NCI-H1048 (cell line): ENCODE data around the gene MORC4.
"Not testable (repeated sequence)": the region's sequence is repeated elsewhere in the genome, so short reads cannot be mapped to it uniquely, and the experiment has no call there.

Experiments used
- DNase-seq: peaks from one replicate; lab custom pipeline; 2025; lab: John Stamatoyannopoulos, UW

Gene MORC4

DNA sequence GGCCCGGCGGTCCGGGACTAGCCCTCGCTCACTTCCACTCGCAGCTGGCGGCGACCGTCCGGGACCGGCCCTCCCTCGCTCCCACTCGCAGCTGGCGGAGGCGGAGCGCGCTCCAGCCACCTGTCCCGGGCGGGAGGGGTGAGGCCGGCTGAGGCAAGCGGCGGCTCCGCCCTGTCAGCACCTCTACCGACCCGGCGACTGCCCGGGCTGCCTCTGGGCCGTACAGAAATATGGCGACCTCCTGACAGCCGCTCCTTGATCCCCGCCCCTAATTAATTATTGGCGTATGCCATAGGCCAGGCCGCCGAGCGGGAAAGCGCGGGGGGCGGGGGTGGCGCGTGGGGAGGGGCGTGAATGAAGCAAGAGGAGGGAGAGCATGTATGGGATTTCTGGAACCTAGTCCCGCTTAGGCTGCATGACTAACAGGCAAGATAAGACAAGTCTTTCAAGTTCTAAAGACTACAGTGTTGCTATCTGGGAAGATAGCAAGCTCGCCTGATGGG is at the start of gene MORC4:
Gene MORC4, minus strand, starts transcription at position 200 of the 503 bp plus-strand sequence. CDS start 243 bp downstream, outside the sequence.
- peak; percentile 63 for DNase-seq

GRCh38 chrX:107047622-107048021 is 47.6 kb upstream of the MORC4 start:
- no peak for DNase-seq

DNA sequence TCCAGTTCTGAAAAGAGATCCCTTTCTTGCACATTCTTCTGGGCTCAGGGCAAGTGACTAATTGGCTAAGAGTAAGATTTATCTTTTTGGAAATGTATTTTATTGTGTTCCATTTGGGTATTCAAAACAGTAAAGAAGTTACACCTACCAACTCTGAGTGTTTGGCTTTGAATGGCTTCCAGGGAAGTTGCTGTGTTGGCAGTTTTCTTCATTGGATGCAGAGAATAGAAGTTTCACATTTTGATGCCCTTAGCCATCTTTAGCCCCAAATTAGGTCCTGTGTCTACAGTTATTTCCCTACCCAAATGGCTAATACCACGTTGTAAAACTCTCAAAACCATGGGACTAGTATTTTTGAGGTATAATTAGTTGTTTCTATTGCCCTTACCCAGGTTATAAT is 29.7 kb upstream of the MORC4 start:
- DNase-seq = no peak

- DNase-seq = no peak
Measured at GRCh38 chrX:107025545-107025944, 25.5 kb upstream of the MORC4 start.

DNA sequence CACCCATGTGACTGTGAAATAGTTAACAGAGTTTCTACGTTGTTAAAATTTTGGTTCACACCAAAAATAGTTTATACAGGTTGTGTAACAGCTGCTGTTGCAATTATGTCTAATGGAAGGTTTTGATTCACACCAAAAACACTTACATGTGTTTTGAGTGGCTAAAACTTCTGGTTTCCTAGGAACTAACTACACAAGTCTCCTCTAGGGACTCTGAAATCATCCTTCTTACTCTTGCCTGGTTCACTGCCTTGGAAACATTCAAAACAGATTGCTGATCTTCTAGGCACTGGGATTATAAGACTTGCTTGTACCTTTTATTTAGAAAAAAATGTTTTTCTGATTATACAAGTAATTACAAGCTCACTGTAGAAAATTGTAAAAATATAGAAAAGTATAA is 14.9 kb upstream of the MORC4 start:
- DNase-seq = no peak

DNA sequence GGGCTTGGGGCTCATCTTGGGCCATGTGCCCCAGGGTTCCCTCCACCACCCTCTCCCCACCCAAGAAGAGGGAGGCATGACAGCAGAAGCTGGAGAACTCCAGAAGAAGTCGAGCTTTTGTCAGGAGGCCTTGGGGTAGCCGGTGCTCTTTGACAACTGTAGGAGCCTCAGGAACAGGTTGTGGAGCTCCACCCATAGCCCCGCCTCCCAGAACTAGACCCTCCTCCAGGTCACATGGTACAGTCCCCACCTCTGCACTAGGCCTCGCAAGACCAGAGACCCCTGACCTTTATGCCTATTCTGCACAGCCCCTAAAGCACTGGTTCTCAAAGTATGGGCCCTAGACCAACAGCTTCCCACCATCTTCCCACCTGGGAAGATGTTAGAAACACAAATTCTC is 8.0 kb upstream of the MORC4 start:
- no peak for DNase-seq

- no peak for DNase-seq
Measured at GRCh38 chrX:106999002-106999975, 723 bp downstream of the MORC4 start.

GRCh38 chrX:106997611-106998010 is 2.4 kb downstream of the MORC4 start:
- no peak for DNase-seq

- DNase-seq = no peak
Measured at GRCh38 chrX:106995678-106996077, 4.3 kb downstream of the MORC4 start.

DNA sequence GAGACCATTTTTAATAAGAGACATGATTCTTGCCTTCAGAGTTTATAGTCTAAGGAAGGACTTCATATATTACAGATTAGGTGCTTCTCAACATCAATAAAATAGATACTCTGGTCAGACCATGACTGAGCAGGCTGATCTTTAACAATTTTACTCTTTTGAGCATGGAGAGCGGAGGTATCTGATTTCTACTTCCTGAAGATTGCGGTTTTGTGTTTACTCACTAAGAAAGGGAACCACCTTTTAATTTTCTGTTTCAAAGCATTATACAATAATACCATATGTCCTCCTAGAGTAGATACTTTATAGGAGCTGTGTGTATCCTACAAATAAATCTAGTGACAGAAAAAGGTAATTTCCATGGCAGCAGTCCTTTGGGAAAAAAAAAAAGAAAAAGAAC is 12.5 kb downstream of the MORC4 start:
- no peak for DNase-seq

DNA sequence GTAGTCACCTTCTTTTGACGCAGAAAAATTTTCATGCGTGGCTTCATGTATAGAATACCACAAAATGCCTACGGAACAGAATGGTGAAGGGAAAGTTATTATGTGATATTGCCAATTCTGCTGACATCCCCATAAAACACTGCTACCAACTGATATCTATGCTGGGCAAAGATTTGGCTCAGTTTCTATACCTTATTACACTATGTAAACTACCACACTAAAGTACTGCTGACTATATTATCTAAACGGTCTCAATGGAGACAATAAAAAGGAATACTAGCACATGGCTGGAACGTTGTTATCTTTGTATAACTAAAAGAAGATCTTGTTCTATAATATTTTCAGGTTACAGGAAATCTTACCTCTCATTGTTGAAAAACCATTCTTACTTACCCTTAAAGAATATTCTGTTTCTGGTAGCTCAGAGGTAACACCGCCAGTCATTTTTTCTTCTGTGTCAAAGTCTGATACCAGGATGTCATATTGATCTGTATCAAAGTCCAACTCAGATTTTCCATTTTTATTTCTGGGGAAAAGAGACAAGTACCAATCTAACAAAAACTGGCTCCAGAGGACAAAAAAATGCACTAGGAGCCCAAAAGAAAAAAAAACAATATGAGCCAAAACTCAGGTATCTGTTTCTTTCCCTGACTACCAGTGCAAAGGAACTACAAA is 18.9 kb downstream of the MORC4 start:
- no peak for DNase-seq

DNA sequence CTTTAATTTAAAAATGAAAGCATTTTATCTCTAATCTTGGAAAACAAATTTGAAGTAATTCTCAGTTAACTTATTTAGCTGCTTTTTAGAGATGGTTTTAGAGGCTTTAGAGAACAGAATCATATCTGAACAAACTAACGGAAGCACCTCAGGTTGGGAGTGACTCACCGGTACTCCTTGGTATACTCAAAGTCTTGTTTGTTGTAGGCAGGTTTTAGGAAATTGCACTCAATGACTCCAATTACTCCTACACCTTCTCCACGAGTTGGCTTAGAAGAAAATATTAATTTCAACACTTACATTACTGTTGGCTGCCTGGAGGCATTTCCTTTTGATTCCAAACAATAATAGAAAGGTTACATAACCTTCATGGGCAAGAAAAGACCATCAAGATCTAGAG is 23.6 kb downstream of the MORC4 start:
- DNase-seq = no peak

GRCh38 chrX:106973433-106974149 is 26.4 kb downstream of the MORC4 start:
- no peak for DNase-seq

DNA sequence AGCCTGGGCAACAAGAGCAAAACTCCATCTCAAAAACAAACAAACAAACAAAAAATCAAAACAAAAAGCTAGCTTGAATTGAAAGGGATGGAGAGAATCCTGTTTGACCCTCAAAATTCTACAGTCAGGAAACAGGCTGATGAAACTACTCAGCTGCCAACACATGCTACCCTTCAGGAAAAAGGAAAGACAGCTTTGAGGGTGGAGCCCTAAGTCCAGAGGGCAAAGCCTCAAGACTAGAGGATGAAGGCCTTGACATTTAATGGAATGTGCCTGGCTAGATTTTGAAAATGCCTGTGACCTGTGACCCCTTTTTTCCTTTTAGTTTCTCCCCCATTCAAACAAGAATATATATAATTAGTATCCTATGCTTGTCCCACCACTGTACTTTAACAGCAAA is 27.1 kb downstream of the MORC4 start:
- no peak for DNase-seq

- DNase-seq = not testable (repeated sequence)
Measured at GRCh38 chrX:106966547-106966946, 33.5 kb downstream of the MORC4 start.

- DNase-seq = no peak
Measured at GRCh38 chrX:106964290-106964689, 35.7 kb downstream of the MORC4 start.

GRCh38 chrX:106963111-106963510 is 36.9 kb downstream of the MORC4 start:
- no peak for DNase-seq

GRCh38 chrX:106959901-106960300 is 40.1 kb downstream of the MORC4 start:
- no peak for DNase-seq

- no peak for DNase-seq
Measured at GRCh38 chrX:106957856-106958255, 42.2 kb downstream of the MORC4 start.

- no peak for DNase-seq
Measured at GRCh38 chrX:106955004-106955772, 44.8 kb downstream of the MORC4 start.

GRCh38 chrX:106954041-106954440 is 46.0 kb downstream of the MORC4 start:
- no peak for DNase-seq

GRCh38 chrX:106952988-106953387 is 47.0 kb downstream of the MORC4 start:
- DNase-seq = no peak
